Ascending aorta (tissue), 2 donors: ENCODE measurements around the gene KCNQ1. TPM values are rescaled to one million over a fixed set of nuclear protein-coding genes. Genes with fewer than 3 reads are reported as not detected.

Source experiments
- DNase-seq, 2 donors: peaks; one replicate each; pipeline ENCODE4 v3.0.0-alpha.2; 2019; ENCODE audit warnings: low spot score in 2 of 2
- H3K27ac ChIP-seq, 2 donors: fragments of 200-600 bp; sonication (generic); one replicate each; pipeline ENCODE4 v1.5.1; 2016 to 2017; ENCODE audit warnings: mild to moderate bottlenecking in 1 of 2
- H3K27me3 ChIP-seq: fragments of 200-600 bp; sonication (generic); one replicate; pipeline ENCODE4 v1.5.1; 2017
- H3K36me3 ChIP-seq, 2 donors: fragments of 200-600 bp; sonication (generic); one replicate each; pipeline ENCODE4 v1.5.1; 2016
- H3K4me1 ChIP-seq, 2 donors: fragments of 200-600 bp; sonication (generic); one replicate each; pipeline ENCODE4 v1.5.1; 2016 to 2017; ENCODE audit warnings: mild to moderate bottlenecking in 1 of 2
- H3K4me3 ChIP-seq, 2 donors: fragments of 200-600 bp; sonication (generic); one replicate each; pipeline ENCODE4 v1.5.1; 2016 to 2017; ENCODE audit warnings: mild to moderate bottlenecking in 1 of 2
- H3K9me3 ChIP-seq, 2 donors: fragments of 200-600 bp; sonication (generic); one replicate each; pipeline ENCODE4 v1.5.1; 2016
- intact Hi-C: fragments of 100-400 bp; cut with DNase I; formaldehyde crosslinking; loops from one replicate; pipeline ENCODE4 v1.15.1; 2023
- total RNA-seq: library from RNA; depleted of rRNA; stranded (reverse); fragments of >200 nt; gene quantifications from one replicate; pipeline ENCODE4 v1.1.0, GENCODE V29; 2016
- TF ChIP-seq, protein P1 (sequence below), 3 experiments: fragments of 200-600 bp in 2 of 3; fragments of 450-650 bp in 1 of 3; sonication (generic) in 2 of 3; IDR thresholded peaks; one replicate each; pipeline ENCODE4 v1.5.1; 2016 to 2019; ENCODE audit warnings: antibody characterized with exemption in 3 of 3, mild to moderate bottlenecking in 1 of 3, moderate library complexity in 1 of 3

Gene KCNQ1
- total RNA-seq, 1 donor from 2014 or later, result 2.3 TPM

- no peak for DNase-seq
- H3K27me3 ChIP-seq, result no peaks in the 10 kb centered on the region
- peak overlapping the region; percentile 64 to 80 for H3K4me3 ChIP-seq
- H3K4me1 ChIP-seq, result peaks cover 0 to 4% of the 10 kb centered on the region in 2 donors
- TF ChIP-seq, protein P1, sequence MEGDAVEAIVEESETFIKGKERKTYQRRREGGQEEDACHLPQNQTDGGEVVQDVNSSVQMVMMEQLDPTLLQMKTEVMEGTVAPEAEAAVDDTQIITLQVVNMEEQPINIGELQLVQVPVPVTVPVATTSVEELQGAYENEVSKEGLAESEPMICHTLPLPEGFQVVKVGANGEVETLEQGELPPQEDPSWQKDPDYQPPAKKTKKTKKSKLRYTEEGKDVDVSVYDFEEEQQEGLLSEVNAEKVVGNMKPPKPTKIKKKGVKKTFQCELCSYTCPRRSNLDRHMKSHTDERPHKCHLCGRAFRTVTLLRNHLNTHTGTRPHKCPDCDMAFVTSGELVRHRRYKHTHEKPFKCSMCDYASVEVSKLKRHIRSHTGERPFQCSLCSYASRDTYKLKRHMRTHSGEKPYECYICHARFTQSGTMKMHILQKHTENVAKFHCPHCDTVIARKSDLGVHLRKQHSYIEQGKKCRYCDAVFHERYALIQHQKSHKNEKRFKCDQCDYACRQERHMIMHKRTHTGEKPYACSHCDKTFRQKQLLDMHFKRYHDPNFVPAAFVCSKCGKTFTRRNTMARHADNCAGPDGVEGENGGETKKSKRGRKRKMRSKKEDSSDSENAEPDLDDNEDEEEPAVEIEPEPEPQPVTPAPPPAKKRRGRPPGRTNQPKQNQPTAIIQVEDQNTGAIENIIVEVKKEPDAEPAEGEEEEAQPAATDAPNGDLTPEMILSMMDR (IDR thresholded peaks at IDR 0.05), result no peak
- intact Hi-C loops, result loop anchor here (2.0 kb wide), 1 partner anchor 127 kb away; no protein-coding TSS in a partner anchor
- no peak overlapping the region for H3K27ac ChIP-seq
- no peaks in the 10 kb centered on the region for H3K9me3 ChIP-seq
- H3K36me3 ChIP-seq, result no peaks in the 10 kb centered on the region
These were observed 253.1 kb downstream of the KCNQ1 start for GRCh38 chr11:2697866-2698265.

- Histone ChIP-seq H3K27ac (no peak overlapping the region), H3K36me3 (no peaks in the 10 kb centered on the region), H3K4me3 (peak overlapping the region; percentile 64 to 80), H3K4me1 (peaks cover 0 to 4% of the 10 kb centered on the region in 2 donors), H3K27me3 (no peaks in the 10 kb centered on the region), H3K9me3 (no peaks in the 10 kb centered on the region)
- TF ChIP-seq, protein P1 (IDR thresholded peaks at IDR 0.05), result no peak
- no peak for DNase-seq
- intact Hi-C loops, result loop anchor here (2.0 kb wide), 1 partner anchor 126 kb away; no protein-coding TSS in a partner anchor
These were observed 253.8 kb downstream of the KCNQ1 start for GRCh38 chr11:2698386-2699184.

GRCh38 chr11:2699185-2699530 is 254.3 kb downstream of the KCNQ1 start:
- intact Hi-C loops, result loop anchor here (2.0 kb wide), 1 partner anchor 126 kb away; no protein-coding TSS in a partner anchor
- Histone ChIP-seq H3K27ac (peak overlapping the region; percentile 70 to 77), H3K36me3 (no peaks in the 10 kb centered on the region), H3K9me3 (no peaks in the 10 kb centered on the region), H3K4me3 (peak overlapping the region; percentile 64 to 80), H3K4me1 (peaks cover 0 to 4% of the 10 kb centered on the region in 2 donors), H3K27me3 (no peaks in the 10 kb centered on the region)
- peak in 1 of 2 donors; percentile 8 for DNase-seq
- TF ChIP-seq, protein P1 (IDR thresholded peaks at IDR 0.05), result no peak

DNA sequence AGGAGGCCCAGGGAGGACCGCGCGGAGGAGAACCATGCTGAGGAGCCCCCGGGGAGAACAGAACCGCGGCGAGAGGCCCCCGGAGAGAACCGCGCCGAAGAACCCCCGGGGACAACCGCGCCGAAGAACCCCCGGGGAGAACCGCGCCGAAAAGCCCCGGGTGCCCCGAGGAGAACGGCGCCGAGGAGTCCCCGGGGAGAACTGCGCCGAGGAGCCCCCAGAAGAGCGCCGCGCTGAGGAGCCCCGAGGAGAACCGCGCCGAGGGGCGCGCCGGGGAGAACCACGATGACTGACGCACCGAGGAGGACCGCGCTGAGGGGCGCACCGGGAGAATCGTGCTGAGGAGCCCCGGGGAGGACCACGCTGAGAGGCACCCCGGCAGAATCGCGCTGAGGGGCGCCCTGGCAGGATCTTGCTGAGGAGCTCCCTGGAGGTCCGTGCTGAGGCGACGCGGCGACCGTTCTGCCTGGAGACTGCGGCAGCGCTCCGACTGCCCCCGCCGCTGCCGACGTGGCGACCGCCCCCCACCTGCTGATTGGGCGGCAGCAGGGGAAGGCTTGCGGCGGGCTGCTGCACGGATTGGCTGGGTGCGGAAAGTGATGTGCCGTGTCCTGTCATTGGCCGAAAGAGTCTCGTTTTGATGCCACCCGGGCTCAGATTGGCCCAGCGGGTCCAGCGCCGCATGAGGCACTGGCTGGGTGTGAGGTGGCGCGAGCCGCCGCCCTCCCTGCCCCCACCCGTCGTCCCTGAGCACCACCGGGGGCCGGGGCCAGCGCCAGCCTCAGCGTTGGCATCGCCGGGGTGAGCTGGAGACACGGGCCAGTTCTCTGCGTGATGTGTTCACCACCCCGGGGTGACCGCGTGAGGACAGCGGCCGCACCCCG is 255.0 kb downstream of the KCNQ1 start, which contains the start of gene KCNQ1OT1:
KCNQ1OT1 (minus strand) TSS at position 464 of the 884 bp plus-strand sequence.
- intact Hi-C loops, result loop anchor here (1.0 to 2.0 kb wide), 3 partner anchors 79 to 186 kb away; partner anchors contain the start of gene CDKN1C
- H3K36me3 ChIP-seq, result no peaks in the 10 kb centered on the region
- H3K27me3 ChIP-seq, result no peaks in the 10 kb centered on the region
- H3K27ac ChIP-seq, result peak within 1 kb of the TSS; percentile 89 to 96
- no peaks in the 10 kb centered on the region for H3K9me3 ChIP-seq
- H3K4me3 ChIP-seq, result peak within 1 kb of the TSS; percentile 64 to 80
- peaks cover 0 to 4% of the 10 kb centered on the region in 2 donors for H3K4me1 ChIP-seq
- DNase-seq, result peak; percentile 73 to 94
- TF ChIP-seq, protein P1 (IDR thresholded peaks at IDR 0.05), result no peak

DNA sequence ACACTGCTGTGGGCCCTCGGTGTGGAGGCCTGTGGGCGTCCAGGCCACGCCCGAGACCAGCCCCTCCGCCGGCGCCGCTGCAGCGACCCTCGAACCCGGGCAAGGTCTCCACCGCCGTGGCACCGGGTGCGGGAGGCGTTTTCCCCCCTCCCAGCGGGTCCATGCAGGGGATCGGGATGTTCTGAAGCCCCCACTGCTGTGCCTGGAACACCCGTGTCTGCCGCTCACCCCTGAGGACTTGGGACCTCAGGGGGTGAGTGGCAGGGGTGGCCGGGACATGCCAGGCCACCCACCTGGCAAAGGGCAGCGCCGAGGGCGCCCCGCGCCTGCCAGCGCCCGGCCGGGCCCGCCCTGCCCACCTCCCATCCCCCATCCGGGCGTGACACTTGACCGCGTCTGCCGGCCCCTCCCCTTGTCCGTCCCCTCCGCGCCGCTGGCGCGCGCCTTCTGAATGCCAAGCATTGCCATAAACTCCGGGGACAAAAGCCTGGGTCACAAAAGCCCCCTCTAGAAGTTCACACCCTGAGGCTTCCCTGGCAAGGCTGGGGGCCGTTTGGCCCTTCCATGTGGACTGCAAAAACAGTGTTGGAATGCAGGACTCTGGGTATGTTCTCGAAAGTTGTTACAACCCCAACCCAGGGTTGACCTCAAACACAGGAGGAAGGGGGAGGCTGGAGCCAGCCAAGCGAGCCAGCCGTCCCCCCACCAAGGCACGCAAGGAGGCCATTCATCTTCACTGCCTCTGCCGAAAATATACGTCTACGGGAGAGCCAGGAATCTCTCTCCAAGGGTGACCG is 255.8 kb downstream of the KCNQ1 start:
- intact Hi-C loops, result loop anchor here (1.0 to 2.0 kb wide), 2 partner anchors 78 to 185 kb away; partner anchors contain the start of gene CDKN1C
- Histone ChIP-seq H3K27me3 (no peaks in the 10 kb centered on the region), H3K9me3 (no peaks in the 10 kb centered on the region), H3K27ac (peak overlapping the region; percentile 89 to 96), H3K36me3 (no peaks in the 10 kb centered on the region), H3K4me3 (peak overlapping the region; percentile 50 to 73), H3K4me1 (peaks cover 0 to 4% of the 10 kb centered on the region in 2 donors)
- TF ChIP-seq, protein P1 (IDR thresholded peaks at IDR 0.05), result no peak
- DNase-seq, result peak; percentile 6 to 80
